IMR-90 (cell line): ENCODE results near the gene CFAP221. TPM values are rescaled to one million over a fixed set of nuclear protein-coding genes. Genes with fewer than 3 reads are reported as not detected.

Source experiments
- ATAC-seq: fragments of 200-7000 bp; cut with Tn5 transposase; 2 replicates; pipeline ENCODE4 v1.9.1; 2020; ENCODE audit warnings: low read depth, mild to moderate bottlenecking, moderate library complexity
- BruUV-seq: library from RNA; stranded (reverse); fragments of 400-500 nt; replicated peaks from 2 replicates; lab custom pipeline; 2021; lab: Mats Ljungman, UMichigan
- CTCF ChIA-PET: fragments of 300-600 bp; formaldehyde crosslinking; extraction: SDS; loops from one replicate; lab custom pipeline; 2021; ENCODE audit warnings: antibody characterized with exemption; lab: Yijun Ruan, JAX
- POLR2A ChIA-PET: fragments of 300-600 bp; sonication (Branson Sonifier 250); formaldehyde crosslinking; loops from one replicate; lab custom pipeline; 2022; ENCODE audit warnings: antibody characterized with exemption; ENCODE audit not compliant: unreplicated experiment; lab: Charles Lee
- DNase-seq: peaks from one replicate; pipeline ENCODE4 v3.0.0; 2013
- H2AFZ ChIP-seq: replicated peaks from 2 replicates; pipeline ENCODE3; 2013; ENCODE audit warnings: low read length, mild to moderate bottlenecking; ENCODE audit not compliant: poor library complexity
- H2AK5ac ChIP-seq: 2 replicates; pipeline ENCODE4 v1.6.1; 2013; ENCODE audit warnings: low read depth, low read length, inconsistent platforms
- H2AK9ac ChIP-seq: replicated peaks from 2 replicates; pipeline ENCODE3; 2013; ENCODE audit warnings: mild to moderate bottlenecking, low read depth, low read length, moderate library complexity; ENCODE audit not compliant: poor library complexity
- H2BK120ac ChIP-seq: 2 replicates; pipeline ENCODE4 v1.6.1; 2013; ENCODE audit warnings: low read depth, low read length, inconsistent platforms
- H2BK15ac ChIP-seq: 3 replicates; pipeline ENCODE4 v1.6.1; 2013; ENCODE audit warnings: low read depth, low read length, inconsistent platforms
- H2BK20ac ChIP-seq: 2 replicates; pipeline ENCODE4 v1.6.1; 2013; ENCODE audit warnings: low read depth, mild to moderate bottlenecking, inconsistent platforms, low read length, moderate library complexity
- H2BK5ac ChIP-seq: 2 replicates; pipeline ENCODE4 v1.6.1; 2013; ENCODE audit warnings: mild to moderate bottlenecking, low read depth, low read length, inconsistent platforms; ENCODE audit not compliant: poor library complexity, severe bottlenecking
- H3K14ac ChIP-seq: replicated peaks from 2 replicates; pipeline ENCODE4 v1.6.1; 2013; ENCODE audit warnings: low read depth, low read length, inconsistent platforms
- H3K18ac ChIP-seq: 2 replicates; pipeline ENCODE4 v1.6.1; 2013; ENCODE audit warnings: low read depth, low read length, control low read depth
- H3K23ac ChIP-seq: 2 replicates; pipeline ENCODE4 v1.6.1; 2013; ENCODE audit warnings: low read depth, low read length, inconsistent platforms
- H3K27ac ChIP-seq: 2 replicates; pipeline ENCODE4 v1.5.1; 2013; ENCODE audit warnings: mild to moderate bottlenecking, control low read depth, low read length; ENCODE audit not compliant: insufficient read depth
- H3K27me3 ChIP-seq: 2 replicates; pipeline ENCODE4 v1.6.1; 2013; ENCODE audit warnings: low read length; ENCODE audit not compliant: control insufficient read depth, insufficient read depth
- H3K36me3 ChIP-seq: 2 replicates; pipeline ENCODE4 v1.6.1; 2013; ENCODE audit warnings: low read length, mixed read lengths; ENCODE audit not compliant: control insufficient read depth, insufficient read depth
- H3K4ac ChIP-seq: 2 replicates; pipeline ENCODE4 v1.6.1; 2013; ENCODE audit warnings: low read depth, low read length, inconsistent platforms
- H3K4me1 ChIP-seq: 2 replicates; pipeline ENCODE4 v1.6.1; 2013; ENCODE audit warnings: low read length, mixed read lengths; ENCODE audit not compliant: control insufficient read depth, insufficient read depth
- H3K4me2 ChIP-seq: 2 replicates; pipeline ENCODE4 v1.6.1; 2013; ENCODE audit warnings: low read depth, mild to moderate bottlenecking, control low read depth, low read length, moderate library complexity
- H3K4me3 ChIP-seq: 2 replicates; pipeline ENCODE4 v1.5.1; 2013; ENCODE audit warnings: low read depth, mild to moderate bottlenecking, control low read depth, low read length, moderate library complexity; ENCODE audit not compliant: insufficient read depth
- H3K56ac ChIP-seq: 2 replicates; pipeline ENCODE4 v1.6.1; 2013; ENCODE audit warnings: low read length, inconsistent platforms; ENCODE audit not compliant: insufficient read depth; ENCODE audit errors: extremely low read depth
- H3K79me1 ChIP-seq, 2 experiments: 2 replicates each; pipeline ENCODE4 v1.6.1; 2013; ENCODE audit warnings: low read length in 2 of 2, inconsistent platforms in 1 of 2, low read depth in 1 of 2
- H3K9ac ChIP-seq: 2 replicates; pipeline ENCODE4 v1.6.1; 2013; ENCODE audit warnings: low read depth, low read length, control low read depth
- H3K9me1 ChIP-seq: 2 replicates; pipeline ENCODE4 v1.6.1; 2013; ENCODE audit warnings: low read length, inconsistent platforms; ENCODE audit not compliant: insufficient read depth
- H3K9me3 ChIP-seq: 2 replicates; pipeline ENCODE4 v1.6.1; 2013; ENCODE audit warnings: low read length; ENCODE audit not compliant: control insufficient read depth, insufficient read depth
- H4K20me1 ChIP-seq: 2 replicates; pipeline ENCODE4 v1.6.1; 2013; ENCODE audit warnings: low read length, inconsistent platforms; ENCODE audit not compliant: insufficient read depth
- H4K5ac ChIP-seq: 2 replicates; pipeline ENCODE4 v1.6.1; 2013; ENCODE audit warnings: mild to moderate bottlenecking, low read depth, low read length, control low read depth
- H4K8ac ChIP-seq, 2 experiments: 2 replicates each; pipeline ENCODE4 v1.6.1; 2013; ENCODE audit warnings: low read depth in 2 of 2, low read length in 2 of 2, control low read depth in 1 of 2, inconsistent platforms in 1 of 2
- H4K91ac ChIP-seq: 2 replicates; pipeline ENCODE4 v1.6.1; 2013; ENCODE audit warnings: low read depth, low read length, inconsistent platforms; ENCODE audit not compliant: insufficient read depth
- WGBS, 2 experiments: methylation state at CpG; one replicate each; pipeline versions ENCODE4 v1.1.5 to v1.1.7; 2013; ENCODE audit warnings: missing lambda C conversion rate in 2 of 2; ENCODE audit not compliant: insufficient read length in 1 of 2; ENCODE audit errors: extremely low coverage in 2 of 2; 5-methylcytosine and 5-hydroxymethylcytosine counted together
- dilution Hi-C: fragments of 300-500 bp; cut with HindIII; formaldehyde crosslinking; loops from one replicate; pipeline ENCODE4 v1.14.3; 2018; ENCODE audit warnings: low sequenced_read_pairs; ENCODE audit not compliant: unreplicated experiment
- in situ Hi-C: fragments of 300-500 bp; cut with MboI; formaldehyde crosslinking; loops from 3 replicates; pipeline ENCODE4 v1.14.3; 2019; ENCODE audit warnings: low sequenced_read_pairs, inconsistent platforms, mixed read lengths
- intact Hi-C: fragments of 100-400 bp; cut with micrococcal nuclease; formaldehyde crosslinking; loops from 2 replicates; pipeline ENCODE4 v1.10.0; 2022
- polyA plus RNA-seq, 3 experiments: library from polyadenylated mRNA; depleted of rRNA; stranded (reverse); fragments of >200 nt; gene quantifications; 2 replicates each; pipeline ENCODE4 v1.2.3, GENCODE V29; 2012; ENCODE audit warnings: low replicate concordance in 1 of 3
- total RNA-seq: library from RNA; depleted of rRNA; stranded (reverse); fragments of >200 nt; gene quantifications from 2 replicates; pipeline ENCODE4 v1.2.3, GENCODE V29; 2012
- TF ChIP-seq, protein P1 (sequence below): fragments of 150-350 bp; IDR thresholded peaks from 2 replicates; pipeline ENCODE4 v1.6.1; 2017; ENCODE audit warnings: mild to moderate bottlenecking, antibody characterized with exemption, low read length, low read depth

The CFAP221 gene
- total and polyA plus RNA-seq, 2 of the 4 experiments (the other 2 are of a cell fraction), result not detected

DNA sequence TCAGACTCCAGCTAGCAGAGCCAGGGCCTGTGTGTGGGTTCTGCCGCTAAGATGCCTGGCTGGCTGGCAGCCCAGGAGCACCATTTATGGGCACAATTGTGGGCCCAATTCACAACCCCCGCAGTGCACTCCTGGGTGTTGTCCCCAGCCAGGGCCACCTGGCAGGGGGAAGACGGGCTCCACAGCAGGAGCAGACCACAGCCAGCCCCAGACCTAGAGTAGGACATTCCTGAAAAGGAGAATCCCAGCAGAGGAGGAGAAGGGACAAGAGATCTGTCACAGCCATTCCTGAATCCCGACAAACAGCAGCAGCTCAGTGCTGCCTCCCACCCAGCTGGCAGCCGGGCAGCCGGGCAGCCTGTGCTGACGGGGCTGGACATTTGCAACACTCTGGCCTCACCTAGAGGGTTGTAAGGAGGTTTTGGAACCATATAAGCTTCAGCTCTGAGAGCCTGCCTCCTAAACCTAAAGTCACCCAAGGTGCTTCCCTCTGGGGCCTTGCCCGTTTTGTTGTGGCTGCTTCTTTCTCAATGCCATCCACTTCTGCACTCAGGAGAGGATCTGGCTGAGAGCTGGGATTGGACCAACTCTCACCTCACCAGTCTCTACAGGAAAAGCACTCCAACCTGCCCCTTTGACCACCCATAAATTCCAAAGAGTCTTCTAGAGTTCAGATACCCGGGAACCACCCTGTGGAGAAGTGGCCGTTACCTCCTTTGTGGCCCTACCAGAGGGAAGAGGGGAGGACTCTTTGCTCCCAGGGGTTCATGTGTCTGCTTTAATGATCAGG is 130.7 kb downstream of the CFAP221 start:
- no peak overlapping the region for H2BK120ac ChIP-seq
- intact Hi-C loops, result no loop called here
- no peak overlapping the region for H3K9ac ChIP-seq
- no peak overlapping the region for H3K23ac ChIP-seq
- H3K27me3 ChIP-seq, result peaks cover 33% of the 10 kb centered on the region
- H3K79me1 ChIP-seq, result peaks cover 7 to 9% of the 10 kb centered on the region in 2 experiments; a peak in 3 of 4 replicates
- H3K9me3 ChIP-seq, result no peaks in the 10 kb centered on the region
- no peaks in the 10 kb centered on the region; the same call in 1 of the 2 replicates for H3K4me1 ChIP-seq
- in situ Hi-C loops, result no loop called here
- H3K36me3 ChIP-seq, result no peaks in the 10 kb centered on the region
- POLR2A ChIA-PET, result no interaction called here
- TF ChIP-seq, protein P1, sequence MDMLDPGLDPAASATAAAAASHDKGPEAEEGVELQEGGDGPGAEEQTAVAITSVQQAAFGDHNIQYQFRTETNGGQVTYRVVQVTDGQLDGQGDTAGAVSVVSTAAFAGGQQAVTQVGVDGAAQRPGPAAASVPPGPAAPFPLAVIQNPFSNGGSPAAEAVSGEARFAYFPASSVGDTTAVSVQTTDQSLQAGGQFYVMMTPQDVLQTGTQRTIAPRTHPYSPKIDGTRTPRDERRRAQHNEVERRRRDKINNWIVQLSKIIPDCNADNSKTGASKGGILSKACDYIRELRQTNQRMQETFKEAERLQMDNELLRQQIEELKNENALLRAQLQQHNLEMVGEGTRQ, result no peak
- no peak overlapping the region for H2BK20ac ChIP-seq
- dilution Hi-C loops, result no loop called here
- H4K5ac ChIP-seq, result no peak overlapping the region
- no peak overlapping the region for H3K4me3 ChIP-seq
- no peak overlapping the region for H3K56ac ChIP-seq
- CTCF ChIA-PET, result no interaction called here
- WGBS, 2 experiments, result 0% methylated on average over 1 of the region's 10 CpGs; no CpG with 5 or more reads in 1 of the 2 experiments
- H3K14ac ChIP-seq, result no peak overlapping the region
- ATAC-seq (no peak), DNase-seq (no peak)
- BruUV-seq, result no TSS peak
- no peak overlapping the region for H3K27ac ChIP-seq
- H4K8ac ChIP-seq, result no peak overlapping the region
- no peak overlapping the region for H2BK5ac ChIP-seq
- H3K4ac ChIP-seq, result no peak overlapping the region
- H2BK15ac ChIP-seq, result no peak overlapping the region
- H3K9me1 ChIP-seq, result no peaks in the 10 kb centered on the region
- no peak overlapping the region for H4K91ac ChIP-seq
- H2AFZ ChIP-seq, result no peak overlapping the region
- no peak overlapping the region for H3K18ac ChIP-seq
- no peak overlapping the region for H3K4me2 ChIP-seq
- H2AK9ac ChIP-seq, result no peak overlapping the region
- H4K20me1 ChIP-seq, result no peaks in the 10 kb centered on the region
- no peak overlapping the region for H2AK5ac ChIP-seq
